IMR-90 (cell line): Measurements from ENCODE around the gene CACNA1F. TPM values are rescaled to one million over a fixed set of nuclear protein-coding genes. Genes with fewer than 3 reads are reported as not detected.

Experiments used
- ATAC-seq: fragments of 200-7000 bp; cut with Tn5 transposase; 2 replicates; pipeline ENCODE4 v1.9.1; 2020; ENCODE audit warnings: low read depth, mild to moderate bottlenecking, moderate library complexity
- BruUV-seq: library from RNA; stranded (reverse); fragments of 400-500 nt; replicated peaks from 2 replicates; lab custom pipeline; 2021; lab: Mats Ljungman, UMichigan
- CTCF ChIA-PET: fragments of 300-600 bp; formaldehyde crosslinking; extraction: SDS; loops from one replicate; lab custom pipeline; 2021; ENCODE audit warnings: antibody characterized with exemption; lab: Yijun Ruan, JAX
- POLR2A ChIA-PET: fragments of 300-600 bp; sonication (Branson Sonifier 250); formaldehyde crosslinking; loops from one replicate; lab custom pipeline; 2022; ENCODE audit warnings: antibody characterized with exemption; ENCODE audit not compliant: unreplicated experiment; lab: Charles Lee
- DNase-seq: peaks from one replicate; pipeline ENCODE4 v3.0.0; 2013
- H2AFZ ChIP-seq: replicated peaks from 2 replicates; pipeline ENCODE3; 2013; ENCODE audit warnings: low read length, mild to moderate bottlenecking; ENCODE audit not compliant: poor library complexity
- H2AK5ac ChIP-seq: 2 replicates; pipeline ENCODE4 v1.6.1; 2013; ENCODE audit warnings: low read depth, low read length, inconsistent platforms
- H2AK9ac ChIP-seq: replicated peaks from 2 replicates; pipeline ENCODE3; 2013; ENCODE audit warnings: mild to moderate bottlenecking, low read depth, low read length, moderate library complexity; ENCODE audit not compliant: poor library complexity
- H2BK120ac ChIP-seq: 2 replicates; pipeline ENCODE4 v1.6.1; 2013; ENCODE audit warnings: low read depth, low read length, inconsistent platforms
- H2BK15ac ChIP-seq: 3 replicates; pipeline ENCODE4 v1.6.1; 2013; ENCODE audit warnings: low read depth, low read length, inconsistent platforms
- H2BK20ac ChIP-seq: 2 replicates; pipeline ENCODE4 v1.6.1; 2013; ENCODE audit warnings: low read depth, mild to moderate bottlenecking, inconsistent platforms, low read length, moderate library complexity
- H2BK5ac ChIP-seq: 2 replicates; pipeline ENCODE4 v1.6.1; 2013; ENCODE audit warnings: mild to moderate bottlenecking, low read depth, low read length, inconsistent platforms; ENCODE audit not compliant: poor library complexity, severe bottlenecking
- H3K14ac ChIP-seq: replicated peaks from 2 replicates; pipeline ENCODE4 v1.6.1; 2013; ENCODE audit warnings: low read depth, low read length, inconsistent platforms
- H3K18ac ChIP-seq: 2 replicates; pipeline ENCODE4 v1.6.1; 2013; ENCODE audit warnings: low read depth, low read length, control low read depth
- H3K23ac ChIP-seq: 2 replicates; pipeline ENCODE4 v1.6.1; 2013; ENCODE audit warnings: low read depth, low read length, inconsistent platforms
- H3K27ac ChIP-seq: 2 replicates; pipeline ENCODE4 v1.5.1; 2013; ENCODE audit warnings: mild to moderate bottlenecking, control low read depth, low read length; ENCODE audit not compliant: insufficient read depth
- H3K27me3 ChIP-seq: 2 replicates; pipeline ENCODE4 v1.6.1; 2013; ENCODE audit warnings: low read length; ENCODE audit not compliant: control insufficient read depth, insufficient read depth
- H3K36me3 ChIP-seq: 2 replicates; pipeline ENCODE4 v1.6.1; 2013; ENCODE audit warnings: low read length, mixed read lengths; ENCODE audit not compliant: control insufficient read depth, insufficient read depth
- H3K4ac ChIP-seq: 2 replicates; pipeline ENCODE4 v1.6.1; 2013; ENCODE audit warnings: low read depth, low read length, inconsistent platforms
- H3K4me1 ChIP-seq: 2 replicates; pipeline ENCODE4 v1.6.1; 2013; ENCODE audit warnings: low read length, mixed read lengths; ENCODE audit not compliant: control insufficient read depth, insufficient read depth
- H3K4me2 ChIP-seq: 2 replicates; pipeline ENCODE4 v1.6.1; 2013; ENCODE audit warnings: low read depth, mild to moderate bottlenecking, control low read depth, low read length, moderate library complexity
- H3K4me3 ChIP-seq: 2 replicates; pipeline ENCODE4 v1.5.1; 2013; ENCODE audit warnings: low read depth, mild to moderate bottlenecking, control low read depth, low read length, moderate library complexity; ENCODE audit not compliant: insufficient read depth
- H3K56ac ChIP-seq: 2 replicates; pipeline ENCODE4 v1.6.1; 2013; ENCODE audit warnings: low read length, inconsistent platforms; ENCODE audit not compliant: insufficient read depth; ENCODE audit errors: extremely low read depth
- H3K79me1 ChIP-seq, 2 experiments: 2 replicates each; pipeline ENCODE4 v1.6.1; 2013; ENCODE audit warnings: low read length in 2 of 2, inconsistent platforms in 1 of 2, low read depth in 1 of 2
- H3K9ac ChIP-seq: 2 replicates; pipeline ENCODE4 v1.6.1; 2013; ENCODE audit warnings: low read depth, low read length, control low read depth
- H3K9me1 ChIP-seq: 2 replicates; pipeline ENCODE4 v1.6.1; 2013; ENCODE audit warnings: low read length, inconsistent platforms; ENCODE audit not compliant: insufficient read depth
- H3K9me3 ChIP-seq: 2 replicates; pipeline ENCODE4 v1.6.1; 2013; ENCODE audit warnings: low read length; ENCODE audit not compliant: control insufficient read depth, insufficient read depth
- H4K20me1 ChIP-seq: 2 replicates; pipeline ENCODE4 v1.6.1; 2013; ENCODE audit warnings: low read length, inconsistent platforms; ENCODE audit not compliant: insufficient read depth
- H4K5ac ChIP-seq: 2 replicates; pipeline ENCODE4 v1.6.1; 2013; ENCODE audit warnings: mild to moderate bottlenecking, low read depth, low read length, control low read depth
- H4K8ac ChIP-seq, 2 experiments: 2 replicates each; pipeline ENCODE4 v1.6.1; 2013; ENCODE audit warnings: low read depth in 2 of 2, low read length in 2 of 2, control low read depth in 1 of 2, inconsistent platforms in 1 of 2
- H4K91ac ChIP-seq: 2 replicates; pipeline ENCODE4 v1.6.1; 2013; ENCODE audit warnings: low read depth, low read length, inconsistent platforms; ENCODE audit not compliant: insufficient read depth
- CEBPB ChIP-seq: IDR thresholded peaks from 2 replicates; pipeline ENCODE4 v1.6.1; 2012; ENCODE audit warnings: low read depth, low read length, improper control_type of control experiment
- CHD1 ChIP-seq: IDR thresholded peaks from 2 replicates; pipeline ENCODE4 v1.6.1; 2012; ENCODE audit warnings: low read depth, low read length, improper control_type of control experiment
- CTCF ChIP-seq: conservative IDR thresholded peaks from 2 replicates; pipeline ENCODE4 v1.5.1; 2012; ENCODE audit warnings: mild to moderate bottlenecking, low read depth, low read length, improper control_type of control experiment
- MAZ ChIP-seq: IDR thresholded peaks from 2 replicates; pipeline ENCODE4 v1.6.1; 2012; ENCODE audit warnings: low read depth, mild to moderate bottlenecking, low read length, improper control_type of control experiment, moderate library complexity, borderline replicate concordance
- NFE2L2 ChIP-seq: fragments of 150-350 bp; IDR thresholded peaks from 2 replicates; pipeline ENCODE4 v1.6.1; 2016; ENCODE audit warnings: low read depth, mild to moderate bottlenecking, low read length
- POLR2A ChIP-seq: IDR thresholded peaks from 2 replicates; pipeline ENCODE4 v1.6.1; 2012; ENCODE audit warnings: mild to moderate bottlenecking, low read depth, low read length
- RAD21 ChIP-seq: IDR thresholded peaks from 2 replicates; pipeline ENCODE4 v1.6.1; 2012; ENCODE audit warnings: low read length, improper control_type of control experiment
- RCOR1 ChIP-seq: IDR thresholded peaks from 2 replicates; pipeline ENCODE4 v1.6.1; 2012; ENCODE audit warnings: mild to moderate bottlenecking, low read length, improper control_type of control experiment; ENCODE audit not compliant: insufficient replicate concordance
- RFX5 ChIP-seq: IDR thresholded peaks from 2 replicates; pipeline ENCODE4 v1.8.0; 2012; ENCODE audit warnings: low read depth, mild to moderate bottlenecking, low read length, moderate library complexity
- SMC3 ChIP-seq: fragments of 150-350 bp; IDR thresholded peaks from 2 replicates; pipeline ENCODE4 v1.6.1; 2016; ENCODE audit warnings: low read depth, mild to moderate bottlenecking, antibody characterized with exemption, low read length, moderate library complexity
- USF2 ChIP-seq: fragments of 150-350 bp; IDR thresholded peaks from 2 replicates; pipeline ENCODE4 v1.6.1; 2017; ENCODE audit warnings: mild to moderate bottlenecking, antibody characterized with exemption, low read length, low read depth
- WGBS, 2 experiments: methylation state at CpG; one replicate each; pipeline versions ENCODE4 v1.1.5 to v1.1.7; 2013; ENCODE audit warnings: missing lambda C conversion rate in 2 of 2; ENCODE audit not compliant: insufficient read length in 1 of 2; ENCODE audit errors: extremely low coverage in 2 of 2; 5-methylcytosine and 5-hydroxymethylcytosine counted together
- dilution Hi-C: fragments of 300-500 bp; cut with HindIII; formaldehyde crosslinking; loops from one replicate; pipeline ENCODE4 v1.14.3; 2018; ENCODE audit warnings: low sequenced_read_pairs; ENCODE audit not compliant: unreplicated experiment
- in situ Hi-C: fragments of 300-500 bp; cut with MboI; formaldehyde crosslinking; loops from 3 replicates; pipeline ENCODE4 v1.14.3; 2019; ENCODE audit warnings: low sequenced_read_pairs, inconsistent platforms, mixed read lengths
- intact Hi-C: fragments of 100-400 bp; cut with micrococcal nuclease; formaldehyde crosslinking; loops from 2 replicates; pipeline ENCODE4 v1.10.0; 2022
- polyA plus RNA-seq, 3 experiments: library from polyadenylated mRNA; depleted of rRNA; stranded (reverse); fragments of >200 nt; gene quantifications; 2 replicates each; pipeline ENCODE4 v1.2.3, GENCODE V29; 2012; ENCODE audit warnings: low replicate concordance in 1 of 3
- total RNA-seq: library from RNA; depleted of rRNA; stranded (reverse); fragments of >200 nt; gene quantifications from 2 replicates; pipeline ENCODE4 v1.2.3, GENCODE V29; 2012

The CACNA1F gene
- total and polyA plus RNA-seq, 2 of the 4 experiments (the other 2 are of a cell fraction): not detected

- H2BK120ac ChIP-seq: no peak overlapping the region
- no peaks in the 10 kb centered on the region for H3K9me1 ChIP-seq
- H3K9me3 ChIP-seq: peaks cover 1% of the 10 kb centered on the region; the same call in 1 of the 2 replicates
- 68% methylated on average over 3 of the region's 5 CpGs; no CpG with 5 or more reads in 1 of the 2 experiments for WGBS, 2 experiments
- H3K18ac ChIP-seq: no peak overlapping the region
- no peak overlapping the region for H4K91ac ChIP-seq
- no peak overlapping the region for H3K14ac ChIP-seq
- no peaks in the 10 kb centered on the region for H4K20me1 ChIP-seq
- H3K4me1 ChIP-seq: no peaks in the 10 kb centered on the region
- H2BK5ac ChIP-seq: no peak overlapping the region
- no peak overlapping the region for H2AK5ac ChIP-seq
- H4K8ac ChIP-seq: no peak overlapping the region
- no peak for ATAC-seq
- dilution Hi-C loops (no loop called here), intact Hi-C loops (no loop called here), in situ Hi-C loops (no loop called here)
- no peak overlapping the region for H3K4ac ChIP-seq
- POLR2A ChIA-PET: no interaction called here
- H3K56ac ChIP-seq: no peak overlapping the region
- TF ChIP-seq CTCF: no peak
- no peak for TF ChIP-seq POLR2A
- TF ChIP-seq NFE2L2: no peak
- no peak for TF ChIP-seq MAZ
- no peak for TF ChIP-seq CEBPB
- TF ChIP-seq USF2: no peak
- TF ChIP-seq RFX5: no peak
- TF ChIP-seq SMC3: no peak
- no peak for TF ChIP-seq CHD1
- no peak for TF ChIP-seq RCOR1
- TF ChIP-seq RAD21: no peak
- no peak overlapping the region for H2BK15ac ChIP-seq
- no peaks in the 10 kb centered on the region for H3K79me1 ChIP-seq
- H3K9ac ChIP-seq: no peak overlapping the region
- no peak overlapping the region for H4K5ac ChIP-seq
- no peak overlapping the region for H2AFZ ChIP-seq
- H2AK9ac ChIP-seq: no peak overlapping the region
- H3K23ac ChIP-seq: no peak overlapping the region
- H3K4me2 ChIP-seq: no peak overlapping the region
- CTCF ChIA-PET: no interaction called here
- DNase-seq: no peak
- H3K27me3 ChIP-seq: peaks cover 5% of the 10 kb centered on the region; the same call in 1 of the 2 replicates
- no peak overlapping the region for H3K27ac ChIP-seq
- H3K36me3 ChIP-seq: no peaks in the 10 kb centered on the region
- no TSS peak for BruUV-seq
- no peak overlapping the region for H3K4me3 ChIP-seq
- H2BK20ac ChIP-seq: no peak overlapping the region
Measured at GRCh38 chrX:49258749-49259124, 25.6 kb upstream of the CACNA1F start.
